Myocyte (in vitro differentiated cells): ENCODE measurements around the gene PPP1R14B. TPM values are rescaled to one million over a fixed set of nuclear protein-coding genes. Genes with fewer than 3 reads are reported as not detected.

ENCODE experiments used
- DNase-seq: peaks from one replicate; pipeline ENCODE4 v3.0.0-alpha.2; 2012; ENCODE audit warnings: low read depth
- total RNA-seq: library from RNA; depleted of rRNA; stranded (reverse); fragments of >200 nt; gene quantifications from 2 replicates; pipeline ENCODE4 v1.2.3, GENCODE V29; 2014

Gene PPP1R14B
- total RNA-seq, 1 donor from 2014 or later: 656 TPM

DNA sequence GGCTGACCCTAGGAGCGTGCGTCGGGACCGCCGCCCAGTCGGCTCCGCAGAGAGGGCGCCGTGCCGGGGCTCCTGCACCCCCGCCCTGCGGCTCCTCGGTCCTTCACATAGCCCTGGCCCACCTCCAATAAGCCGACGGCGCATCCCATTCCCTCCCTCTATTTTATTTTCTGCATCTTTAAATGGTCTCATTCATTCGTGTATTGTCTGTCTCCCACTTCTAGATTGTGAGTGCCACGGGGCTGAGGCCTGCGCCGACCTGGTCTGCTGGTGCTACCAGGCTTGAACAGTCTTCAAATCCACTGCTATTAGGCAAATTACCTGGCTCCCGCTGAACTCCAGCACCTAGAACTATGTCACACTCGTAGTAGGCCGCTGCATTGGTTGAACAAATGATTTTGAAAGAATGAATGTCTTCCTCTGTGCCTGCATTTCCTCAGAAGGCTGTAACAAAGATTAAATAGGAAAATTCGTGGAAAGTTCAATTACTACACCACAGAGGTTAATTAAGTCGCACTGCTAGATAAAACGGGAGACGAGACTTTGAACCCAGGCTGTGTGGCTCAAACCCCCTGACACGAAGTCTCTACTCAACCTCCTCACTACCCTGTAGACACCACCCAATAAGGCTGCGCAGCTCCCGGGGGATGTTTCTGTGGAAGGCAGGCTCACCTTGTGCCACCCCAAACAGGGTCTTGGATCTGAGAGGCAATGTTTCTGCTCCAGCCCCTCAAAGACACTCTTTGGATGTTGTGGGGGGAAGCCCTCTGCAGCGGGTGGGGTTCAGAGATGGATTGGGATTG is 1.2 kb upstream of the PPP1R14B start:
- no peak for DNase-seq

DNA sequence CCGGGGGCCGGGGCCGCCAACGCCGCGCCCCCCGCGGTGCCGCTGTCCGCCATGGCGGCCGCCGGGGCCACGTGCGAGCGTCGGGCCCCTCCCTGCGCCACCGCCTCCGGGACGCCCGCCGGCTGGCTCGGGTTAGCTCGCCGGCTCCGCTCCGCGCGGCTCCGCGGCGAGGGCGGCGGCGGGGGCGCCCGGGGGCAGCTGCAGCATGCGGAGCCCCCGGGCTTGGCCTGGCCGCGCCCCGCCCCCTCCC is 197 bp downstream of the PPP1R14B start:
- DNase-seq: peak; percentile 41

DNA sequence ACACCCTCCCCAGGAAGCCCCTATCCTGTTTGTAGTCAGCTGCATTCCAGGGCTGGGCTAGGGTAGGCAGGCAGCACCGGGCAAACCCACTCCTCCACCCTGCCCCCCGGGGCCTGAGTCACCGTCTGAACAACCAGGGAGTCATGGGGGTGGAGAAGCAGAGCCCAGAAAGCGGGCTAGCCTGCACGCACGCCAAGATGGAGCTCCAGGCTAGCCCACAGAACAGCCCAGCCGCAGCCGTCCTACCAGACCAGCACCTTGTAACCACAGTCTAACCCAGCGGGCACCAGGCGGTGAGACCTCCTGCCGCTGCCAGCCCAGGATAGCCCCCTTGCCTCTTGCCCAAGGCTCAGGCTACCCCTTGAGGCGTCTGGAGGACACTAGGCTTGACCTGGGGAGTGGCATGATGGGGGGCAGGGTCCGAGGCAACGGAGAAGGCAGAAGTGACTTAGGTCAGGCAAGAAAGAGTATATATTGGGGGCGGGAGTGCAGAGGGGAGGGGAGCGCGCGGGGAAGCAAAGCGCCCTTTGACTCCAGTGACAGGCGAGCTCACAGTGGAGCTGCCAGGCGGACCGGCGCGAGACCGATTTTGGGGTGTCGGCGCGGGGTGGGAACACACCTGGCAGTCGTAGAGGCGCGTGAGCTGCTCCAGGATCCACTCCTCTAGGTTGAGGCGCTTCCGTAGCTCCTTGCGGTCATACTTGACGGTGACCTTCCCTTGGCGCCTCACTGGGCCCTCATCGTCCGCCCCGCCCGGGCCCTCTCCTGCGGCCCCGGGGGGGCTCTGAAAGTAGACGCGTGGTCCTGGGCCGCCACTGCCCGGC is 734 bp downstream of the PPP1R14B start:
- peak; percentile 99 for DNase-seq

DNA sequence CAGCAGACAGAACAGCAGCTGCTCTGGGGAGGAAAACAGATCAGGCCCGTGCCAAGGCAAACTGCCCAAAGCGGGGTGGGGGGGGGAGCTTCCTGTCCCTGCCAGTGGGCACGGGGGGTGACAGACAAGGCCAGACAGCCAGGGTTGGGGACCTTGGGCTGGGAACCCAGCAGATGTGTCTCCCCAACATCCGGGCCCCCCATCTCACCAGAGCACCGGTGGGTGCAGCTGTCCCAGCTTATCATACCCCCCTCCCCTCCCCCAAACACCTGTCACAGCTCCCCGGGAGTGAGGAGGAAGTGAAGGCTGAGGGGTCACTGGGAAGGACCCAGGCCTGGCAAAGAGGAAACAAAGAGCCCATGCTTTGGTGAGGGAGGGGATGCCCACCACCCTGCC is 1.3 kb downstream of the PPP1R14B start:
- DNase-seq: peak; percentile 97

DNA sequence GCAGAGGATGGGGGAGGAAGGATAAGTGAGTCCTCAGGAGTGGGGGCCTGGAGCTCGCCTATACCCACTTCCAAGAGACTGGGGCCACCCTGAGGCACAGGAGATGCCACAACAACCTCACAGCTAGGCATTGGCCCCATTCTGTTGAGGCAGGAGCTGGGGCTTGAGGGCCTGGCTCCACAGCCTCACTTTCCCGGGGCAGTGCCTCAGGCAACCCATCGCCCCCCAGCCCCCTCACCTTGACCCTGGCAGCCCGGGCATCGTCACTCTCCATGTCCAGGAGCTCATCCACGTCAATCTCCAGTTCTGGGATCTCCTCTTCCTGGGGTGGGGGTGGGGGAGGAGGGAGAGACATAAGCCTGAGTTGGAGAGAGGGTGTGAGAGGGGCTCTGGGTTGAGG is 1.8 kb downstream of the PPP1R14B start:
- peak; percentile 34 for DNase-seq

DNA sequence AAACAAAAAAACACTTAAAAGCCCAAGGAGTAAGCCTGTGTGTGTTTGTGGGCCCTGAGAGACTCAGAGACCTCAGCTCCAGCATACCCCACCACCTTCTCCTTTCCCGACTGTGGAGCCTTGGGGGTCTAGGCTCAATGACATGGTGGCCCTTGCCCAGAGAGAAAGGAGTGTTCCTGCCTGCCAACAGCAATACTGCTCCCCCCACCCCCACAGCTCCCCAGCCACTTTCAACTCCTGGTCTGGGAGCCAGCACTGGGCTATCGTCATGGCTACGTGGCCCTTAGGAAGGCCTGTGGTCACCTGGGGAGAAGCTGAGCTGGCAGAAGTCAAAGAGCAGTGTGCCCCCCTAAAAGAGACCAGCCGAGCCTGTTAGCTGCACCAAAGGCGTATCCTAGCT is 2.6 kb downstream of the PPP1R14B start:
- peak; percentile 53 for DNase-seq

DNA sequence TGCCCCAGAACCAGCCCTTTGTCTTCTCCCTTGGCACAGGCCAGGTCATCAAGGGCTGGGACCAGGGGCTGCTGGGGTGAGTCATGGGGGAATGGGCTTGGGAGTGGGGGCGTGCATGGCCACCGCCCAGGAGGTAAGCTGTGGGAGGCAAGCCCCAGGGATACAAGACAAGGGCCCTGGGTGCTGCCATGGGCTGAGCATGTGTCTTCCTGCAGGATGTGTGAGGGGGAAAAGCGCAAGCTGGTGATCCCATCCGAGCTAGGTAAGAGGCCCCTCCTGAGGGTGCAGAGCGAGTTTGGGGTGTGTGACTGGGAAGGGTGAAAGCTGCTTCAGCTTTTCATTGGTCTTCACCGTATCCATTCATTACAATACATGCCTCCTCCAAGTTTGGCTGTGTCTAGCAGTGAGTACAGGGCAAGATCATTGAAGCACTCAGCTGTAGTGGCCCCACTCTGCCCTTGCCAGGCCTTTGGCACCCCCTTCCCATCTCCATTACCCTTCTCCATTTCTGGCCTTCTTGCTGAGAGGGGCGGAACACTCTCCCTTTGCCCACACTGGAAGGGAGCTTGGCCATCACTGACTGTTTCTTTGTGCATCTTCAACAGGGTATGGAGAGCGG is 3.4 kb downstream of the PPP1R14B start:
- DNase-seq: no peak

DNA sequence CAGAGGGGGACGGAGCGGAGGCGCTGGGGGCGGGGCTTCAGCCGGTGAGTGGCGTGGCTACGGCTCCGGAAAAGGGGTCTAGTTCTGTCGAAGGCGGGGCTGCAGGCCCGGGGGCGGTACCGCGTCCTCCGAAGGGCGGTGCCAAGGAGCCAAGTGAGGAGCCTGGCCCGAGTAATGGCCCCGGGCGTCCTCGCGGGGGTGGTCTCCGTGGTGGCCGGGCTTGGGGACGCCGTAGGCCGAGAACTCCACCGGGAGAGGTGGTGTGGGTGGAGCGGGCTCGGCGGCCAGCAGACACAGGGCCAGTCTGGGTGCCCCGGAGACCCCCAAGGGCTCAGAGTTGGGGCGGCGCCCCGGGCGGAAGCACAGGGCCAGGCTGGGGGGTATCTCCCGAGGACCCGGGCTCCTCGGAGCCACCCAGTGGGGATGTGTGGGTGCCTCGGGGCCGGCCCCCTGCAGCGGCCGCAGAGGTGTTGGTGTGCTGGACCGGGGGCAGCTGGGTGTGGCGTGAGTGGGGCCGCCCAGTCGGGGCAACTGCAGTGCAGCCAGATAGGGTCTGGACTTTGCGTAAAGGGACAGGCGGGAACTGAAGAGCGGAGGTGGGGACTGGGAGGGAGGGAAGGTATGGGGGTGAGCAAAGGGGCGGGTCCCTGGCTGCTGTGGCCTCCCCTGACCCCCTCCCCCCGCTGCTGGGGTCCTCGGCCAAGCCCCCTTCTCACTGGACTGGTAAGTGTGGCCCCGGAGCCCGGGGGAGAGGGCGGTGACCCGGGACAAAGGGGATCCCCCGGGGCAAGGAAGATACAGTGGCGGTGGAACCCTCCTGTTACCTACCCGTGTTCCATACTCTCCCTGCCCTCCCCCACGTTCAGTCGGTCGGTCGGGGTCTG is 5.0 kb downstream of the PPP1R14B start:
- peak; percentile 58 for DNase-seq

DNA sequence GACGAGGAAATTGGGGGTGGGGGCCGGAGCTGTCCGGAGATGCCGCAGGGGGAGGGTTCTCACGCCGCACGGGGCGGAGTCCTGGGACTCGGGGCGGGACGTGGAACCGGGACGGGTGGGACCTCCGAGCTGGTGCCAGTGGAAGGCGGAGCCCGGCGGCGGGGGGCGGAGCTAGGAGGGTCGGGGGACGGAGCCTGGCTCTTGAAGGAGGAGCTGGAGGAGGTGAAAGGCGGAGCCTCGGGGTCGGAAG is 5.6 kb downstream of the PPP1R14B start:
- DNase-seq: peak; percentile 99

DNA sequence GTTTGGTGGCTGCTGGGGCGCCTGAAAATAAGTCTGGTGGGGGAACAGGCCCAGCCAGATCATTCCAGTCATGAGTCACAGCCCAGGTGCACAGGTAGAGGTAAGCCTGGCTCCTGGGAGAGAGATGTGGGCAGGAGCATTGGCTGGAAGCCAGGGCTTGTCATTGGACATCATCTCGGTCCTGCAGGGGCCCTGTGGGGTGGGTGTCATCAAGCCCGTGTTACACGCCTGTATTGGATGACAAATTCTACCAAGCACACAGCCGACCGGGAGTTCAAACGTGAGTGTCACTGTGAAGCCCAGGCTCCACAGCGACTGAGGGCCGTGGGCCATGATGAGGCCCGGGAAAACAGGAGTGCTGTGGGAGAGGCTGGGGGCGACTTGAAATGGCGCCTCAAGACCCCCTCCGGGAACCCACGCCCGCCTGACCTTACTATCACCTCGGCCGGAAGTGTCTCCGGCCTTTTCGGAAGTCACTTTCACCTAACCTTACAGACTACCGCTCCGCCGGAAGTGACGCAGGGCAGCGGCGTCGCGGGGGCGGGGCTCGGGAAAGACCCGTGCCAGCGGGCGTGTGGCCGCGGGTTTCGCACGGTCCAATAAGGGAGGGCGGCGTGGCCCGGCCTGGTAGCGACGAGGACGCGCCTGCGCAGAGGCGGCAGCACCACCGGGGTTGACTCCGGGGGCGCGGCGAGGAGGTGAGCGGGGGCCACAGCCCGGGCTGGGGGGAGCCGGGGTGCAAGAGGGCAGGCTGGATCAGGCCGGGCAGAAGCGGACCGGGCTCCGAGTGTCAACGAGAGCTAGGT is 6.1 kb downstream of the PPP1R14B start, which contains the start of gene FKBP2:
Gene FKBP2 (plus strand): TSS at position 661 of the 806 bp plus-strand sequence. CDS start 1,293 bp downstream, outside the sequence.
- DNase-seq: peak; percentile 97

DNA sequence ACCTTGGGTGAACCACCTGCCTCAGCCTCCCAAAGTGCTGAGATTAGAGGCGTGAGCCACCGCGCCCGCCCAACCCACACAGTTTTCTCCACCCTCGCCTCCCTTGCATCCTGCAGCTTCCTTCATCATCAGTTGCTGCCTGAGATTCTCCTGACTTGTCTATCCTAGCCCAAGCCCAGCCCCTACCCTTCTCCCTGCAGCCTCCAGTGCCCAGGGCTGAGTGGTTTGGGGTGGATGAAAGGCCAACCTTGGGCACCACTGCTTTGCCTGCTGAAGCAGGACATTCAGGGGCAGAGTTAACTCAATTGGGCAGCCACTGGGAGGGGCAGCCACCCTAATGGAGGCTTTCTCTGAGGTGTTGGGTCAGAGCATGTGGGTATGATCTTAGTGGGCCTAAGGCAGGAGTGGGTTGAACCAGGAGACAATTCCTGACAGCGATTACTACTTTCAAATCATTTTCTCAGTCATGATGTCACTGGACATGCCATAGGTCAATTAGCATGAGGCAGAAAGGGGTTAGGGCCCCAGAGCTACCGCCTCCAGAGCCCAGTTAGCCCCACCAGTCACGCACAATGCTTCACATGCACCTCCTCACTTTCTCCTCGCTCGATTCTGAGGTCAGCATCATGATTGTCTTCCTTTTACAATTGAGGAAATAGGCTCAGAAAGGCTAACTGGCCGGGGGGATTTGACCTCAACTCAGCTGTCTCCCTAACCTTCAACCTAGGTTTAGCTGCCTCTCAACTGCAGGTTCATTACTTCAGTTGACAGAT is 6.9 kb downstream of the PPP1R14B start:
- DNase-seq: no peak

DNA sequence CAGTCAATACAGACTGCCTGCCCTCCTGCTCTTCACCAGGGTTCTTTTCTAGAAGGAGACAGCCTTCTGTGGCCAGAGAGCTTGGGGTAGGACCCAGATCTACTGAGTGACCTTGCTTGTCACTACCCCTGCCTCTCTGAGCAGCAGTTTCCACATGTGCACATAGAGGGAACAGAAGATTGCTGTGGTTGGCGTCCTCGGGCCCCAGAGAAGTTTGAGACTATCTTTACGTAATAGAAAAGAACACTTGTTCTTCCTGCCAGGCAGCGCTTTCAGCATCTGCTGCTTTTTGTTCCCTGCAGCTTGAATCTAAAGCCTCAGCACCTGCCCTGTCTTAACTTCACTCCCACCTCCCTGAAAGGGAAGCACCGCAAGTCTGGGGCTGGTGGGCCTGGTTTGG is 7.7 kb downstream of the PPP1R14B start:
- no peak for DNase-seq

DNA sequence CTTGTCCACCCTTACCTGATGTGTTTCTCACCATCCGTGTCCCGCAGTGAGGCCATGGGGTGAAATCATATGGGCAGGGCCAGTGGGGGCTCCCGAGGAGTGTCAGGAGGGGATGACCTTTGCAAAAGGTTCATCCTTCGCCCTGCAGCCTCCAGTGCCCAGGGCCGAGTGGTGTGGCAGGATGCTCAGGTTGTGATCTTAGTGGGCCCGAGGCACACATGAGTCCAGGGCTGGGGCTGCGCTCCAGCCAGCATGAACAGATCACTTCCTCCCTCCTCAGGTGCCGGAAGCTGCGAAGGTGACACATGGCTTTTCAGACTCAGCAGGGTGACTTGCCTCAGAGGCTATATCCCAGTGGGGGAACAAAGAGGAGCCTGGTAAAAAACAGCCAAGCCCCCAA is 8.7 kb downstream of the PPP1R14B start:
- DNase-seq: no peak

DNA sequence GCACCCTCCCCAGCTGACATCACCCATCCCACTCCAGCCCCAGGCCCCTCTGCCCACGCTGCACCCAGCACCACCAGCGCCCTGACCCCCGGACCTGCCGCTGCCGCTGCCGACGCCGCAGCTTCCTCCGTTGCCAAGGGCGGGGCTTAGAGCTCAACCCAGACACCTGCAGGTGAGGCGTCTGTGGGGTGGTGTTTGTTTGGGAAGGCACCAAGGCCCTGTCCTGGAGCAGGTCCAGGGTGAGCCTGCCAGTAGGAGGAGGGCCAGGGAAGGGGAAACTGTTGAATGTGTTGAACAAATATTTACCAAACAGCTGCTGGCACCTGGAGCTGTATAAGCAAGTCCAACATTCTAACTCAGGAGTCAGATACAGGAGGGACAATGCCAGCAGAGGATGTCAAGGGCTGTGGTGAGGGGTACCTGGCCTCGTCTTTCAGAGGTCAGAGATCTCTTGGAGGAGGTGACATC is 9.2 kb downstream of the PPP1R14B start:
- no peak for DNase-seq

DNA sequence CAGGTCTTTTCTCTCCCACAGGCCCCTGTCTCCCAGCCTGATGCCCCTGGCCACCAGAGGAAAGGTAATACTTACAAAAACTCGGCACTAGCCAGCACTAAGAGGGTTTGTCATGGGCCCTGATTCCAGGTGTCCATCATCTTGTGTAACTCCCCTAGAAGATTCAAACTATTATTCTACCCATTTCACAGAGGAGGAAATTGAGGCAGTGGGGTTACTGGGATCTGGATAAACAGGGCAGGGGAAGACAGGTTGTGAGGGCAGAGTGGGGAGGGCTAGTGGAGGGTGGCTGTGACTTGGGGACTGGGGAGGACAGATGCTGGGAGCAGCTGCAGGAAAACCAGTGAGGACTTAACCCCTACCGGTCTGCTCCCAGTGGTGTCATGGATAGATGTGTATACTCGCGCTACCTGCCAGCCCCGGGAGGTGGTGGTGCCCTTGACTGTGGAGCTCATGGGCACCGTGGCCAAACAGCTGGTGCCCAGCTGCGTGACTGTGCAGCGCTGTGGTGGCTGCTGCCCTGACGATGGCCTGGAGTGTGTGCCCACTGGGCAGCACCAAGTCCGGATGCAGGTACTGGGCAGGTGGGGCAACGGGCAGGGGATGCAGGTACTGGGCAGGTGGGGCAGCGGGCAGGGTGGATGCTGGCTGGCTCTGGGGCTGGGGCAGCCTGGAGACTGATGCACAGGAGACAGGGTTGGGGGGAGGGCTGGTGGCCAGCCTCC is 11.1 kb downstream of the PPP1R14B start:
- no peak for DNase-seq

DNA sequence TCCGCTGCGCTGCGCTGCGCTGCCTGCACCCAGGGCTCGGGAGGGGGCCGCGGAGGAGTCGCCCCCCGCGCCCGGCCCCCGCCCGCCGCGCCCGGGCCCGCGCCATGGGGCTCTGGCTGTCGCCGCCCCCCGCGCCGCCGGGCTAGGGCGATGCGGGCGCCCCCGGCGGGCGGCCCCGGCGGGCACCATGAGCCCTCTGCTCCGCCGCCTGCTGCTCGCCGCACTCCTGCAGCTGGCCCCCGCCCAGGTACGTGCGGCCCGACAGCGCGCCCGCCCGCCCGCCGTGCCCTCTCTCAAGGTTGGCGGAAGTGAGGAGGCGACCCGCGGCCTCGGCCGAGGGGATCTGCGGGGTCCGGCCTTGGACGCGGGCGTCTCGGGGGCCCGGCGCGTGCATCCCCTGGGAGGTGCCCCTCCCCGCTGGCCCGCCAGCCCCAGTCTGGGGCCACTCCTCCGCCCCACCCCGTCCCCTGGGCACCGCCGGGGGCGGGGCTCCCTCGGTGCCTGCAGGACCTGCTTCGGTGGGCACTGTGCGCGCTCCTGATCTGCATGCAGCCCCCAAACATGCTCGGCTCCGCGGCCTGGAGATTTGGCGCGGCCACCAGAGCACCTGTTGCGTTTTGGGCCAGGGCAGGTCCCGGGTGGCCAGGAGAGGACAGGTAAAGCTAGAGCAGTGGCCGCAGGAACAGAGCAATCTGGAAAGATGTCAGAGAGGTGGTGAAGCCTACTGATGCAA is 11.9 kb downstream of the PPP1R14B start:
- peak; percentile 43 for DNase-seq

DNA sequence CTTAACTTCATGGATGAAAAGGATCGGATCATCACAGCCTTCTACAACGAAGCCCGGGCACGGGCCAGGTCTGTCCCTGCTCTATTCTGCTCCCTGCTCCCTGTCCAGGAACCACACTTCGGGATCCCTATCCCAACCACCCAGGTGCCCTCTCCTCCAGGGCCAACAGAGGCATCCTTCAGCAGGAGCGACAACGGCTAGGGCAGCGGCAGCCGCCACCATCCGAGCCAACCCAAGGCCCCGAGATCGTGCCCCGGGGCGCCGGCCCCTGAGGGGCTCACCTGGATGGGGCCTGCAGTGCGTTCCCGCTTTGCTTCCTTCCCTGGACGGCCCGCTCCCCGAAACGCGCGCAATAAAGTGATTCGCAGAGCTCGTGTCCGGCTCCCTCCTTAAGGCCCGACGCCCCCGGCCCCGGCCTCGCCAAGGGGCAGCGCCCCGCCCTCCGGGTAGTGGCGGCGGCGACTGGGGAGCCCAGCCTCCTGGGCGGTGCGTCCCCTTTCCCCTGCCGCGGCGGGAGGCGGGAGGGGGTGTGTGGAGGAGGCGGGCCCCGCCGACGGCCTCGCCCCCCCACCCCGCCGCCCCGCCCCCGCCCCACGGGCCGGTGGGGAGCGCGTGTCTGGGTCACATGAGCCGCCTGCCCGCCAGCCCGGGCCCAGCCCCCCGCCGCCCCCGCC is 12.7 kb downstream of the PPP1R14B start, which contains the start of gene VEGFB:
Gene VEGFB (plus strand): TSS at position 672 of the 674 bp plus-strand sequence. CDS start 250 bp downstream, outside the sequence.
- DNase-seq: peak; percentile 63

DNA sequence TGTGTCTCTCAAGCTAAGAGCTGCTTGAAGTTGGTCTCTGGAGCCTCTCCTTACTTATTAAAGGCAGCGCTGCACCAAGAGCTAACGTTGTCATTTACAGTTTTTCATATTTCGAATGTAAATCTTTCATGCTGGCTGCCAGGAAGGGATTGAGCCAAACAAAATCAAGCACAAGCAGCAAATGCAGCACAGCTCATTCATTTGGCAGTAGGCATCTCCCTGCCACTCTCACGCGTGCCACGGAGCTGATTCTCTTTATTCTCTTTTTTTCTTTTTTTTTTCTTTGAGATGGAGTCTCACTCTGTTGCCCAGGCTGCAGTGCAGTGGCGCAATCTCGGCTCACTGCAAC is 13.8 kb downstream of the PPP1R14B start:
- DNase-seq: no peak
